ENCODE measurements around the gene SLC26A2.
A peak's percentile ranks its signal among the peaks of the same experiment; 100 is the strongest.

The SLC26A2 gene

GRCh38 chr5:149916334-149917072 is 44.1 kb upstream of the SLC26A2 start (continued):
- TF ChIP-seq ZNF548 (tag by site-specific recombination; IDR thresholded peaks at IDR 0.05): no peak
- no peak for TF ChIP-seq ZNF112 (tag by site-specific recombination; IDR thresholded peaks at IDR 0.05)
- TF ChIP-seq PRDM4 (tag by site-specific recombination; IDR thresholded peaks at IDR 0.05): no peak
- TF ChIP-seq EGR2 (tag by site-specific recombination; IDR thresholded peaks at IDR 0.05; ENCODE audit: low read depth): no peak
- no peak for TF ChIP-seq ZNF555 (tag by site-specific recombination; conservative IDR thresholded peaks at IDR 0.05)
- TF ChIP-seq ZNF148 (tag by site-specific recombination; IDR thresholded peaks at IDR 0.05; ENCODE audit: borderline replicate concordance): no peak
- no peak for TF ChIP-seq ZBTB7A (tag by site-specific recombination; IDR thresholded peaks at IDR 0.05; ENCODE audit: low read depth)
- TF ChIP-seq GFI1B (tag by site-specific recombination; IDR thresholded peaks at IDR 0.05): no peak

- Histone ChIP-seq H3K36me3 (ENCODE audit: control insufficient read depth in 2 of 2, insufficient read depth in 1 of 2, low read length in 2 of 2) (no peaks in the 10 kb centered on the region), H3K4me1 (ENCODE audit: control insufficient read depth, insufficient read depth, low read length) (no peaks in the 10 kb centered on the region), H3K4me3 (ENCODE audit: low read depth, low read length) (no peak overlapping the region), H3K27ac (ENCODE audit: extremely low read depth, low read depth, low read length) (no peak overlapping the region), H3K9me3 (ENCODE audit: control insufficient read depth, insufficient read depth, low read depth, low read length) (no peaks in the 10 kb centered on the region)
- POLR2A ChIA-PET: no interaction called here
- TF ChIP-seq YY1 (tag by site-specific recombination; IDR thresholded peaks at IDR 0.05) (no peak), ZNF214 (tag by site-specific recombination; IDR thresholded peaks at IDR 0.05; ENCODE audit: borderline replicate concordance) (no peak), ZNF555 (tag by site-specific recombination; conservative IDR thresholded peaks at IDR 0.05) (no peak), ZNF140 (tag by site-specific recombination; IDR thresholded peaks at IDR 0.05) (no peak)
- CTCF ChIA-PET: interaction anchor here (0.6 to 0.7 kb wide), 3 partner anchors 42 to 518 kb away, joined by 3 to 4 read pairs (median 3); no protein-coding TSS in a partner anchor
These were observed 43.4 kb upstream of the SLC26A2 start for GRCh38 chr5:149917073-149917676.

- Histone ChIP-seq H3K4me3 (ENCODE audit: low read depth, low read length) (no peak overlapping the region), H3K9me3 (ENCODE audit: control insufficient read depth, insufficient read depth, low read depth, low read length) (no peaks in the 10 kb centered on the region), H3K36me3 (ENCODE audit: control insufficient read depth in 2 of 2, insufficient read depth in 1 of 2, low read length in 2 of 2) (no peaks in the 10 kb centered on the region), H3K27ac (ENCODE audit: extremely low read depth, low read depth, low read length) (no peak overlapping the region), H3K4me1 (ENCODE audit: control insufficient read depth, insufficient read depth, low read length) (no peaks in the 10 kb centered on the region)
- TF ChIP-seq ZNF837 (tag by site-specific recombination; IDR thresholded peaks at IDR 0.05) (no peak), ZNF639 (tag by site-specific recombination; IDR thresholded peaks at IDR 0.05) (no peak), ZNF157 (tag by site-specific recombination; IDR thresholded peaks at IDR 0.05) (peak; percentile 44; the same call in 1 of the 2 replicates)
- ChIA-PET CTCF (no interaction called here), POLR2A (no interaction called here)
These were observed 39.0 kb upstream of the SLC26A2 start for GRCh38 chr5:149921597-149921996.

Measured in HEK293 (cell line).